ENCODE data around the gene CRYGC. TPM values are rescaled to one million over a fixed set of nuclear protein-coding genes. Genes with fewer than 3 reads are reported as not detected.

CRYGC gene
- total RNA-seq, 3 donors from 2014 or later: not detected

DNA sequence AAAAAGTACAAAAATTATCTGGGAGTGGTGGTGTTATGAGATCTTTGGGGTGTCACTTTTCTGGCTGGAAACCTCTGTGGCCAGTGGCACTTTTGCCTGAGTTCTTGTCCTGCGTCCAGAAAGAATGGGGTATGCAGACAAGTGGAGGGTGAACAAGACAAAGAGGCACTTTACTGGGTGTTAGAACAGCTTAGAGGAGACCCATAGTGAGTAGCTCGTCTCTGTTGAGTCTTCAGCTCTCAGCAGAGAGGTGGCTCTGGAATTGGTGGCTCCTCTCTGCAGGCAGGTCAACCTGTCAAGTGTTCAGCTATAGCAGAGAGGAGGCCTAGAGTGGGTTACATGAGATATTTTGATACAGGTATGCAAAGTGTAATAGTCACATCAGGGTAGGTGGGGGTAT, 31.4 kb downstream of the CRYGC start:
- no peak for DNase-seq (ENCODE audit: low spot score in 2 of 2)
- Histone ChIP-seq H3K9me3 (no peaks in the 10 kb centered on the region), H3K4me1 (no peaks in the 10 kb centered on the region), H3K27ac (no peak overlapping the region), H3K27me3 (no peaks in the 10 kb centered on the region), H3K36me3 (no peaks in the 10 kb centered on the region), H3K4me3 (no peak overlapping the region)
- TF ChIP-seq, protein P1, sequence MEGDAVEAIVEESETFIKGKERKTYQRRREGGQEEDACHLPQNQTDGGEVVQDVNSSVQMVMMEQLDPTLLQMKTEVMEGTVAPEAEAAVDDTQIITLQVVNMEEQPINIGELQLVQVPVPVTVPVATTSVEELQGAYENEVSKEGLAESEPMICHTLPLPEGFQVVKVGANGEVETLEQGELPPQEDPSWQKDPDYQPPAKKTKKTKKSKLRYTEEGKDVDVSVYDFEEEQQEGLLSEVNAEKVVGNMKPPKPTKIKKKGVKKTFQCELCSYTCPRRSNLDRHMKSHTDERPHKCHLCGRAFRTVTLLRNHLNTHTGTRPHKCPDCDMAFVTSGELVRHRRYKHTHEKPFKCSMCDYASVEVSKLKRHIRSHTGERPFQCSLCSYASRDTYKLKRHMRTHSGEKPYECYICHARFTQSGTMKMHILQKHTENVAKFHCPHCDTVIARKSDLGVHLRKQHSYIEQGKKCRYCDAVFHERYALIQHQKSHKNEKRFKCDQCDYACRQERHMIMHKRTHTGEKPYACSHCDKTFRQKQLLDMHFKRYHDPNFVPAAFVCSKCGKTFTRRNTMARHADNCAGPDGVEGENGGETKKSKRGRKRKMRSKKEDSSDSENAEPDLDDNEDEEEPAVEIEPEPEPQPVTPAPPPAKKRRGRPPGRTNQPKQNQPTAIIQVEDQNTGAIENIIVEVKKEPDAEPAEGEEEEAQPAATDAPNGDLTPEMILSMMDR (IDR thresholded peaks at IDR 0.05): no peak
- TF ChIP-seq POLR2AphosphoS5 (IDR thresholded peaks at IDR 0.05): no peak
- no peak for TF ChIP-seq POLR2A (IDR thresholded peaks at IDR 0.05)
- intact Hi-C loops (cut with DNase I; ENCODE audit: low total_unique reads): no loop called here

DNA sequence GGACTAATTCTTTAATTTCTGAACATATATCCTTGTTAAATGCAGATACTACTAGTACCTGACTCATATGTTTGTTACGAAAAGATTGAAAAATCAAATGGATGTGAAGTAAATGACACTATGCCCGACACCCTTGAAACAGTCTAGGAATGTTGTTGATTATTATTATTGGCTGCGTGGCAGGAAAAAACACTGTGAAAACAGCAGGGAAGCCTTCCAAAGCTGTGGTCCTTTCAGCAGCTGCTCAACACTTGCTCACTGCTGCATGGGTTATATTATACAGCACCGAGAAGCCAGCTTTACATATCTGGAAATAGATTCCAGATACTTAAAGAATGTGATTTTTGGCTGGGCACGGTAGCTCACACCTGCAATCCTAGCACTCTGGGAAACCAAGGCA, 31.8 kb downstream of the CRYGC start:
- H3K4me1 ChIP-seq: no peaks in the 10 kb centered on the region
- H3K36me3 ChIP-seq: no peaks in the 10 kb centered on the region
- no peaks in the 10 kb centered on the region for H3K27me3 ChIP-seq
- no peak overlapping the region for H3K4me3 ChIP-seq
- TF ChIP-seq, protein P1 (IDR thresholded peaks at IDR 0.05): no peak
- no peak for TF ChIP-seq POLR2AphosphoS5 (IDR thresholded peaks at IDR 0.05)
- TF ChIP-seq POLR2A (IDR thresholded peaks at IDR 0.05): no peak
- H3K27ac ChIP-seq: no peak overlapping the region
- intact Hi-C loops (cut with DNase I; ENCODE audit: low total_unique reads): no loop called here
- DNase-seq (ENCODE audit: low spot score in 2 of 2): no peak
- no peaks in the 10 kb centered on the region for H3K9me3 ChIP-seq

DNA sequence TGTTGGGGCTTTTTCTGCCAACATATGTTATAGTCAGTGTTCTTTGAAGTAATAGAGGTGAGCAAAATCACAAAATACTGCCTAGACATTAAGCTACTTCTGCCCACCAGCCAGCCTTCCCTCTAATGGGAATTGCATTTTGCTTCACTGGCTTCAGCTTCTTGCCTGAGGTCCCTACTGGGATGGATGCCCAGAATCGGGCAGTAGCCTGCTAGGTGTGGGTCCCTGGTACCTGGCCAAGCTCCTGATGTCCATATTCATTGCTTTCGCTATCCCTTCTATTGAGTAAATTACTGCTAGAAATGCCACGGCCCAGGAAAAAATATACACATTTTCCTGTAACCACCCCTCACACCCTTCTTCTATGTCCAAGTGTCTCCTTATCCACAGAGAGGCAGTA, 32.3 kb downstream of the CRYGC start:
- Histone ChIP-seq H3K27me3 (no peaks in the 10 kb centered on the region), H3K4me3 (no peak overlapping the region), H3K27ac (no peak overlapping the region), H3K36me3 (no peaks in the 10 kb centered on the region), H3K4me1 (no peaks in the 10 kb centered on the region), H3K9me3 (no peaks in the 10 kb centered on the region)
- intact Hi-C loops (cut with DNase I; ENCODE audit: low total_unique reads): no loop called here
- no peak for DNase-seq (ENCODE audit: low spot score in 2 of 2)
- TF ChIP-seq POLR2A (IDR thresholded peaks at IDR 0.05) (no peak), POLR2AphosphoS5 (IDR thresholded peaks at IDR 0.05) (no peak)
- TF ChIP-seq, protein P1 (IDR thresholded peaks at IDR 0.05): no peak

DNA sequence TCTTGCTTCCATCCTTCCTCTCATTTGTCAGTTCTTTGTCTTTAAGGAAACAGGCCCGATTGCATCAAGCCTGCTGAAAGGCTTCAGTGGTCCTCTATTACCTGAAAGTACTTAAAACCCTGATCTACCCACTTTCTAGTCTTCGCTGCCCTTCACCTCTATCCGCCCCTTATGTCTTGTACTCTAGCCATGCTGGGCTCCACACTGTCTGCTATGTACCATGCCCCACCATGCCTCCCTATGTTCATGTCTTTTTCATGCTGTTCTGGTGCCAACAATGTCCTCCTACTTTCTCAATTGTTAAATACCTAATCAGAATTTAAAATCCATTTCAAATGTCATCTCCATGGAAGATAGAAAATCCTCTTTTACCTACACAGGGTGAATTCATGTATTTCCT, 33.5 kb downstream of the CRYGC start:
- intact Hi-C loops (cut with DNase I; ENCODE audit: low total_unique reads): no loop called here
- Histone ChIP-seq H3K9me3 (no peaks in the 10 kb centered on the region), H3K27ac (no peak overlapping the region), H3K36me3 (no peaks in the 10 kb centered on the region), H3K27me3 (no peaks in the 10 kb centered on the region), H3K4me3 (no peak overlapping the region), H3K4me1 (no peaks in the 10 kb centered on the region)
- DNase-seq (ENCODE audit: low spot score in 2 of 2): no peak
- TF ChIP-seq, protein P1 (IDR thresholded peaks at IDR 0.05): no peak
- TF ChIP-seq POLR2AphosphoS5 (IDR thresholded peaks at IDR 0.05) (no peak), POLR2A (IDR thresholded peaks at IDR 0.05) (no peak)

DNA sequence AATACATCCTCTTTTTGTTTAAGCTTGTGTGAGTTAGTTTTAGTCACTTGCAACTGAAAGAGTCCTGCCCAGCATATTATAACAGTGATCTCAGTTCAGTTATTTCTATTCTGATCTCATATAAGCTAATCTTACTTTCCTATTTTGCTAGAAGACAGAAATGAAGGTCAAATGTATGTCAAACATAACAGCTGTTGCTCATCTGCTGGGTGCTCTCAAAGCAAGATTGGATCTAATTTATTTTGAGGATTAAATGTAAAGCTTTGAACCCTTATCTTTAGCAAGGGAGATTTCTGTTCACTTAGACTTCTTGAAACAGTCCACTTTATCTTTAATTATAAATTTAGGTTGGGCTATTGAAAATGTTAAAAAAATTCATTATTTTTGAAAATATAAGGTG, 36.5 kb downstream of the CRYGC start:
- no peak overlapping the region for H3K27ac ChIP-seq
- no peaks in the 10 kb centered on the region for H3K9me3 ChIP-seq
- intact Hi-C loops (cut with DNase I; ENCODE audit: low total_unique reads): no loop called here
- no peaks in the 10 kb centered on the region for H3K27me3 ChIP-seq
- no peaks in the 10 kb centered on the region for H3K36me3 ChIP-seq
- H3K4me3 ChIP-seq: no peak overlapping the region
- TF ChIP-seq POLR2A (IDR thresholded peaks at IDR 0.05) (no peak), POLR2AphosphoS5 (IDR thresholded peaks at IDR 0.05) (no peak)
- TF ChIP-seq, protein P1 (IDR thresholded peaks at IDR 0.05): no peak
- no peak for DNase-seq (ENCODE audit: low spot score in 2 of 2)
- H3K4me1 ChIP-seq: no peaks in the 10 kb centered on the region

Data from breast epithelium (tissue), 4 donors.